Activated CD4-positive, alpha-beta T cell treated with anti-CD3 and anti-CD28 coated beads for 1 hour (primary cell): ENCODE measurements around the gene SCN1B.
A peak's percentile ranks its signal among the peaks of the same experiment; 100 is the strongest.
"Not testable (repeated sequence)": the region's sequence is repeated elsewhere in the genome, so short reads cannot be mapped to it uniquely, and the experiment has no call there.

Experiments used
- DNase-seq: peaks from one replicate; pipeline ENCODE4 v3.0.0-alpha.2; 2020

The SCN1B gene

DNA sequence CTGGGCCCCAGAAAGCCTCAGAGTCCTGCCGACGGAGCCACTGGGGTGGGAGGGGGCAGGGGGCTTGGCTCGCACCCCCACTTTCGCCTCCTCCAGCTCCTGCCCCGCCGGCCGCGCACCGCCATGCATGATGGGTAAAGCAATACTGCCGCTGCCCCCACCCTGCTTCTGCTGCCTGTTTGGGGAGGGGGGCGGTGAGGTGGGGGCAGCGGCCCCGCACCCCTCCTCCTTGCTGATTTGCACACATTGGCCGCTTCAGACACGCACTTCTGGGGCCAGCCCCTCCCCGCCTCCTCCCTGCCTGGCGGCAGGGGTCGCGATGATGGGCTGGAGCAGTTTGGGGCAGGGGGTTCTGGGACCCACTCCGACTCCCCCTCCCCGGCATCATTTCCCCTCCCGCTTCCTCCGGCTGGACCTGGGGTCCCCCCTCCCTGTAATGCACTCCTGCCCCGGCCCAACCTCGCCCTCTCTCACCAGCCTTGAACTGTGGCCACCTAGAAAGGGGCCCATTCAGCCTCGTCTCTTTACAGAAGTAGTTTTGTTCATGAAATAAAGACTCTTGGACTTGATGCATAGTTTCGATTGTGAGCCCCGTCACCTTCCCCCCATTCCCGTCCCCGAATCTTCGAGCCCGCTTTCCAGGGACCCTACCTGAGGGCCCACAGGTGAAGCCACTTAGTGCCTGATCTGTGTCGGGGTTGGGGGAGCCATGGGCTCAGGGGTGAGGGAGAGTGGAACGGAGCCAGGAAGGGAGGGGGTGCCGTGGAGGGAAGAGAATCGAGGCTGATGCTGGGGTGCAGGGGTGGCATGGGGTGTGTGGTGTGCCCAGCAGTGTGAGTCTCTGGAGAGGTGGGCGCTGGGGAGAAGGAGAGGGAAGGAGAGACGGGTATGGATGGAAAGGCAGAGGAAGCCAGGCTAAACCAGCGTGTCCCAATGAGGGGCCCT lies 9.9 kb downstream of the SCN1B start:
- no peak for DNase-seq

DNA sequence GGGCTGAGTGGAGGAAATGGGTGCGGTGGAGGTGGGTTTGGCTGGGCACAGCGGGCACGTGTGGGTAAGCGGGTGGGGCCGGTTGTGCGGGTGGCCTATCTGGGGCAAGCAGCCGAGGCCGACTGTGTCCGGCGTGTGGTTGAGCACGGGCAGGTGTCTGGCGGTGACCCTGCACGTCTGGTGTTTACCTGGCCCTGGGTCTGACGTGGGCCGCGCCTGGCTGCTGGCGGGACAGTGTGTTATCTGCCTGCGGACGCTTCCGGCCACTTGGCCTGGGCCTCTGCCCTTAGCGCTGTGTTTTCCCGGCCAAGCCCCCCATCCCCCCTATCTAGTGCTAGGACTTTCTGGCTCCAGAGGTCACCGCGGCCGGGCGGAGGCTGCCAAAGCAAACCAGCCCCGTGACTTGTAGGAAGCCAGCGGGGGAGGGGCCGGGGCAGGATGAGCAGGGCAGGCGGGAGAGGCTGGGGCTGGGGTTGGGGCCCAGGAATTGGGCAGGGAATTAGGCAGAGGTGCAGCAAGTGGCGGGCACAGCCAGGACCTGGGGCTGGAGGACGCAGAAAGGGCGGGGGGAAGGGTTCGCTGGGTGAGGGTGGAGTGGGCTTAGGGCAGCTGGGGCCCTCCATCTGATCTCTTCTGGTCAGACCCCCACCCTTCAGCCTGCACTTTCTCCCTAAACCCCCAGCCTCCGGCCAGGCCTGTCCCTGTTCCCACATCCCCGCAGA lies 10.7 kb downstream of the SCN1B start:
- DNase-seq = no peak

DNA sequence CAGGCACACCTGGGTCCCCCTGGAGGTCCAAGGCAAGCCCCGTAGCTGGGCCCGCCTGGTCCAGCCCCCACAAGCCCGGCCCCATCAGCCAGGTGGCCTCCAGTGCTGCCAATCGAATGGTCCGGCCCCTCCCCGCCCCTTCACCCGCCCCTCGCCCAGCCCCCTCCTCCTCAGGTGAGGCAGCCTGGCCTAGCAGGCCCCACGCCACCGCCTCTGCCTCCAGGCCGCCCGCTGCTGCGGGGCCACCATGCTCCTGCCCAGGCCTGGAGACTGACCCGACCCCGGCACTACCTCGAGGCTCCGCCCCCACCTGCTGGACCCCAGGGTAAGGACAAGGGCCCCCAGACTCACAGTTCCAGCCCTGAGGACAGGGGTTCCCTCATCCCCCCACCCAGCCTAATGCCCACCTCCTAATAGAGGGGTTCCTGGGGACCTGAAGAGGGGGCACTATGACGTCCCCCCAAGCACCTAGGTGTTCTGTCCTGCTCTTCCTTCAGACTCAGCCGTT lies 11.3 kb downstream of the SCN1B start, which contains the start of gene HPN:
HPN (plus strand) TSS at position 174 of the 508 bp plus-strand sequence. CDS start 786 bp downstream, outside the sequence.
- no peak for DNase-seq

DNA sequence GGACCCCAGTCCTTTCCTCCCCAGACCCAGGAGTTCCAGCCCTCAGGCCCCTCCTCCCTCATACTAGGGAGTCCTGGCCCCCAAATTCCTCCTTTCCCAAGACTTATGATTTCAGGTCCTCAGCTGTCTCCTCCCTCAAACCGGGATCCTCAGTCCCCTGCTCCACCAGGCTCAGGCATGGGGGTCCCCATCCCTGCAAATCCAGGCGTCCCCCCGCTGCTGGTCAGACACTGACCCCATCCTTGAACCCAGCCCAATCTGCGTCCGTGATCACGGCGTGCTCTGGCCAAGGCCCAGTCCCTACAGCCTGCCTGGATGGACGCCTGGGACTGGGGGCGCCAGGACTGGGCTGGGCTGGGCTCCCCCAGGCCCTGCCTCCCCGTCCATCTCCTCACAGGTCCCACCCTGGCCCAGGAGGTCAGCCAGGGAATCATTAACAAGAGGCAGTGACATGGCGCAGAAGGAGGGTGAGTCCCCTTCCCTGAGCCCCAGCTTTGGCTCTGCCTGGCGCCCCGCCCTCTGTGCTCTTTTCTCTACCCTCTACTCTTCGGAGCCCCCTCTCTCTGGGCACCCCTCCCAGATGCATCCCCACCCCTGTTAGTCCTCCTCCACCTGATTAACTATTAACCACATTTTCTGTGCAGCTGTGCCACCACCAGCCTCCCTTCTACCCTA lies 11.9 kb downstream of the SCN1B start:
- DNase-seq = no peak

DNA sequence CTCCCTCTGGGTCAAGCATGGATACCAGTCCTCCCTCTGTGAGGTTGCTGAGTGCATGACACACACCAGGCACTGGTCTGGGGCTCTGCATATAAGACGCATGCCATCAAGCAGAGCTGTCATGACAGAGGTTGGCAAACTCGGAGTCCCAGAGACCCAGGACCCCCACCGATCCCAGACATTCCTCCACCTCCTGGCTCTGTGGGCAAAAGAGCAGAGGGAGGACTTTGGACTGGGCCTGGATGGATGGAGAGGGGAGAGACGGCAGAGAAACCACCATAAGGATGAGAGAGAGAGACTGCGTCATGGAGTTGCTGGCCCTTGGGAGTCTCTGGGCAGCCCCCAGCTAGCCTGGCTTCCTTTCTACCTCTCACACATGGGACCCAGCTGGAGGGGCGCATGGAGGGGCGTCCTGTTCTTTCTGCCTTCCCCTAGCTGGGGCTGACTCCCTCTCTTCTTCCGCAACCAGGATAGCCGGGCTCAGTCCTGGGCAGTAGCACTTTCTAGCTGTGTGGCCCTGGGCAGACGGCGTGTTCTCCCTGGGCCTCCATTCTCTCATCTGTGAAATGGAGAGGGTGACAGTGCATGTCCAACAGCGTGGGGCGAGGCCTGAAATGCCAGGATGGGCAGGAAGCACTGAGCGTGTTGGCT lies 12.8 kb downstream of the SCN1B start:
- DNase-seq = no peak

DNA sequence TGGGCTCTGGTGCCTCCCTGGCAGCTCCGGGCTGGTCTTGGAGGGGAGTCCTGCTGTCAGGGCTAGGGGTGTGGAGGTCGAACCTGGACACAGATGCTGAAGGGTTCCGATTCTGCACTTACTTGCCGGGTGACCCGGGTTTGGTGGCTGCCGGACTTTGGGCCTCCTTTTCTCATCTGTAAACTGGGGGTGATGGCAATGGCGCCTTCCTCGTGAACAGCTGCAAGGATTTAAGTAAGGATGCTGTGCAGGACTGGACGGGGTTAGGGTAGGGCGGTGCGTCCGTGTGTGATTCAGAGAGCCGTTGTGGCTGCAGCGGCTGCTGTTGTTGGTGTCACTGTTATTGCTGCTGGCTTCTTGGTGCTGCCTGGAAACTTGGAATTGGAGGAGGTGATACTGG lies 13.6 kb downstream of the SCN1B start:
- DNase-seq = no peak

DNA sequence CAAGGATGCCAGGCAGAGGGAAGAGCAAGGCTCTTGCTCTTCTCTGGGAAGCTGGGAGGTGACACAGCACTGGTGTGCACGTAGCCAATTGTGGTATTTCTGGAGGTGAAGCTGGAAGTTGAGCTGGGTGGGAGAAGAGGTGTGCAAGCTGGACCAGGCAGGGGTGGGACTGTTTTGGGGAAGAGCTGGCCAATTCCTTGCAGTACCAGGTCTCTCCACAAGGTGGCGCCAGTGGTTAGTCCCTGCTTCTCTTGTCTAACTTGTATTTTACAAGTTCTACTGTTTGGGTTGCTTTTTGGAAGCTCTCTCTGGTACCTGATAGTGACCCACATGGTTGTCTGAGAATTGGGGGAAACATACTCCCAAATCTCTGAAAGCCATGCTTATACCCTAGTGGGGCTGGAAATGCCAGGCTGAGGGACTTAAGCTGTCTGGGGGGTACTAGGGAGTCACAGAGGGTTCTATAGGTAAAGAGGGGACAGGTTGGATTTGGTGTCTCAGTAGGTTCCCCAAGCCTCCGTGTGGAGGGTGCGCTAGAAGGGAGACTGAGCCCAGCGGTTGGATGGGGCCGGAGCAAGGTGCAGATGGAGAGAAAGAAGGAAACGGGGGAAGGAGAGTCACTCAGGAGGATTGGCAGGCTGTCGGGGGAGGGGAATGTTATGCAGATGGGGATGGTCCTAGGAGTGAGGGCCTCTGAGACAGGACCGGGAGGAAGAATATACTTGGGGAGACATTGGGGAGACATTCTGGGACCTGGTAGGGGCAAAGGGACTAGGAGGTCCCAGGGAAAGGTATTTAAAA lies 14.2 kb downstream of the SCN1B start:
- peak; percentile 31 for DNase-seq

DNA sequence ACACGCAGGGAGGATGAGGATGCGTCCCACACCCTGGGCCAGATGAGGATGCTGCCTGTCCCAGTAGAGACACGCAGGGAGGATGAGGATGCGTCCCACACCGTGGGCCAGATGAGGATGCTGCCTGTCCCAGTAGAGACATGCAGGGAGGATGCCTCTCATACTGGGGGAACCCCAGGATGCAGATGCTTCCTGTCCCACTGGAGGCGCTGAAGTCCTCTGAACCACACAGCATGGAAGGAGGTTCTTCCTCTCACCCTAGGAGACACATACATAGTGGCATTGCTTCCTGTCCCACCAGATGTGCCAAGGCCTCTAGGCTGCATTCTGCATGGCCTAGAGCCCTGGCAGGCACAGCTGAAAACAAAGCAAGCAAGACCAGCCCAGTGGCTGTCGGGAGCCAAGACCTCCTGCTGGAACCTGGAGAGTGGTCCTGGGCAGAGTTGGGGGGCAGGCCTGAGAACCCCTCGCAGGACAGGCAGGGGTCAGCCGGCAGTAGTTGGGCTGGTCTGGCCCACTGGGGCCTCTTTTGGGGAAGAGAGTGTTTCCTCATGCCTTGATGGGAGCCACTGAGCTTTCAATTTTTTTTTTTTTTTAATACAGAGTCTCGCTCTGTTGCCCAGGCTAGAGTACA lies 15.5 kb downstream of the SCN1B start:
- DNase-seq = no peak

DNA sequence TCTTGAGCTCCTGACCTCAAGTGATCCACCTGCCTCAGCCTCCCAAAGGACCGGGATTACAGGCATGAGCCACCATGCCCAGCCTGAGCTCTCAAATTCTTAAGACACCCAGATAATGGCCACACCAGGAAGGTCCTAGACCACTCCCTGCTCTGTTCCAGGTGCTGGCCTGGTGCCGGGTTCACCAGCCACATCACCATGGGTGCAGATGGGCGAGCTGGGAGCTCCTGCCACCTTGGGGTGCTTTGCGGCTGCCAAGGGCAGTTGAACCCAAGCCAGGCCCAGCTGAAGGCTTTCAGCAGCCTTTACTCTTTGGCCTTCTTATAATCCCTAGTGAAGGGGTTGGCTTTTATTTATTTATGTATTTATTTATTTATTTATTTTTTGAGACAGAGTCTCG lies 16.2 kb downstream of the SCN1B start:
- DNase-seq = no peak

DNA sequence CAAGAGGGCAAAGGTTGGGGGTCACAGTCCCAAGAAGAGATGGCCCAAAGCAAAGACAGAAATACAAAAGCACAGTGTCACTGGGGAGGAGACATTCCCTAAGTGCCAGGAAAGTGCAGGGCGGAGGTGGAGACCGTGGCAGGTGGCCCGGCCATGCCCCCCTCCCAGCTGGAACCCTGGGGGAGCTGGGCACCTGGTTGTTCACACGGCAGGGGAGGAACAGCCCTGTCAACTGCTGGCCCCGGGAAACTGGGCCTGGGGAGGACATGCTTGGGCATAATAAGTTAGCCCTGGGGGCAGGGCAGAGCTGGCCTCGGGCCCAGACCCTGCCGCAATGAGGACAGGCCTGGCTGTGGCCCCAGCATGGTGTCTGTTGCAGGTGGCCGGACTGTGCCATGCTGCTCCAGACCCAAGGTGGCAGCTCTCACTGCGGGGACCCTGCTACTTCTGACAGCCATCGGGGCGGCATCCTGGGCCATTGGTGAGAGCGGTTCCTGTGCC lies 18.7 kb downstream of the SCN1B start:
- DNase-seq = no peak

DNA sequence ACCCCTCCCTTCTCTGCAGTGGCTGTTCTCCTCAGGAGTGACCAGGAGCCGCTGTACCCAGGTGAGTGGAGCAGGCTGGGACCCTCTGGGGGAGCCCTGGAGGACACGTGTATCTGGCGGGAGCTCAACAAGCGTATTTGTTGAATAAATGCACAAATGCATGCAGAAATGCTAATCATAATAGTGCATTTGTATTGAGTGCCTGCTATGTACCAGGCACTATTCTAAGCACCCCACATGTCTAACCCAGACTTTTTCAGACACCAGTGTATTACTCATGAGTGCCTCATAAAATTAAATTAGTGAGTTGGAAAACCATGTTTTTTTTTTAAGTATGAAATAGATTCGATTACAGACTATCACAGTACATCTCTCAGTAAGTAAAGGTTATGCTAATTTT lies 19.2 kb downstream of the SCN1B start:
- no peak for DNase-seq

DNA sequence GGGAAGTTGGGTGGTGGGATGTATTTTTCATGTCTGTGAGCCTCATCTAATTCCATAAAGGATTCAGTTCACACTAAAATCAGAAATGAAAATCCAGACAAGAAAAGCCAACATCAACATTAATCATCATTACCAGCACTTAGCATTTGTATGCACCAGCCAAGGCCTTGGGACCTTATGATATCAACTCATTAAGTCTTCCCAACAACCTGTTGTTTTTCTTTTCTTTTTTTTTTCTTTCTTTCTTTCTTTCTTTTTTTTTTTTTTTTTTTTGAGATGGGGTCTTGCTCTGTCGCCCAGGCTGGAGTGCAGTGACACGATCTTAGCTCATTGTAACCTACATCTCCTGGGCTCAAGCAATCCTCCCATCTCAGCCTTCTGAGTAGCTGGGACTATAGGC lies 20.4 kb downstream of the SCN1B start:
- not testable (repeated sequence) for DNase-seq

DNA sequence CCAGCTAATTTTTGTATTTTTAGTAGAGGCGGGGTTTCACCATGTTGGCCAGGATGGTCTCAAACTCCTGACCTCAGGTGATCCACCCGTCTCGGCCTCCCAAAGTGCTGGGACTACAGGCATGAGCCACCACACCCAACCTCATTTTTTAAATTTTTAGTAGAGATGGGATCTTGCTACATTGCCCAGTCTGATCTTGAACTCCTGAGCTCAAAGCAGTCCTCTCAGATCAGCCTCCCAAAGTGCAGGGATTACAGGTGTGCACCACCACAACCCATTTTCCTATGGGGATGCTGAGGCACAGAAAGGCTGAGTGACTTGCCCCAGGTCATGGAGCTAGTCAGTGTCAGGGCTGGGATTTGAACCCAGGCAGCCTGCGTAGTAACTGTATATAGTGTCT lies 21.0 kb downstream of the SCN1B start:
- not testable (repeated sequence) for DNase-seq

DNA sequence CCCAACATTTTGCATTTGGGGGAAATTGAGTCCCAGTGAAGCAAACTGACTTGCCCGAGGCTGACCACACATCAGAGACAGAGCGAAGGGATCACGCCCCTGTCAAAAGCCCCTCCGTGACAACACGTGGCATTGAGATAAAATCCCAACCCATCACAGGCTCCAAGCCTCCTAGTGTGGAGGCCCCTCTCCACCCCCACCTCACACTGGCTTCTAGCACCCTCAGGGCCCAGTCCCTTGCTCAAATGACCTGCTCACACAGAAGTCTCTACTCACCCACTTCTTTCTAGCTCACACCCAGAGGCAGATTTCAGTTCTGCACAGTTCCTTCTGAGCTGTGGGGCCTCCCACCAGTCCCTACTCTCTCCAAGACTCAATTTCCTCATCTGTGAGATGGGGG lies 21.5 kb downstream of the SCN1B start:
- no peak for DNase-seq

DNA sequence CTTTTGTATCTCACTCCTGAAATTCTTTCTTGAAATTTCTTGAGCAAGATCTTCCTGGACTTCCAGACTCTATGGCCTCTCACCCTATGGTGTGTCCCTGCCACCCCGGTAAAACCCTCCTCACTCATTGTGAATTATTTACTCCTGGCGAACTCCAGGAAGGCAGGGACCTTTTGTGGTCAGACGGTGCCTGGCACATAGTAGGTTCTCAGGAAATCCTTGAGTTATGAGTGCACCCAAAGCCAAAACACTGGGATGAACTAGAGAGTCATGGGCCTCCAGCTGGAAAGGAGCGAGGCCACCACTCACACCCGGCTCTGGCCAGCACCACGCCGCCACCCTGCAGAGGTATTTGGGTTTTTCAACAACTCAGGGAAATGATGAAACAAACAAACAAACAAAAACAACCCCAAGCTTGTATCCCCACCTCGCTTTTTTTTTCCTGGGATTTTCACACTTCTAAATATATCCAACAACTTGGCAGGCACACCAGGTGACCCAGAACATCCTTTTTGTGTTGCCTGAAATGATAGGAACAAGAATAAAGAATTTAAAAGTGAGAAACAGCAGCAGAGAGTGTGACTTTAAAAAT lies 22.4 kb downstream of the SCN1B start:
- DNase-seq = no peak

DNA sequence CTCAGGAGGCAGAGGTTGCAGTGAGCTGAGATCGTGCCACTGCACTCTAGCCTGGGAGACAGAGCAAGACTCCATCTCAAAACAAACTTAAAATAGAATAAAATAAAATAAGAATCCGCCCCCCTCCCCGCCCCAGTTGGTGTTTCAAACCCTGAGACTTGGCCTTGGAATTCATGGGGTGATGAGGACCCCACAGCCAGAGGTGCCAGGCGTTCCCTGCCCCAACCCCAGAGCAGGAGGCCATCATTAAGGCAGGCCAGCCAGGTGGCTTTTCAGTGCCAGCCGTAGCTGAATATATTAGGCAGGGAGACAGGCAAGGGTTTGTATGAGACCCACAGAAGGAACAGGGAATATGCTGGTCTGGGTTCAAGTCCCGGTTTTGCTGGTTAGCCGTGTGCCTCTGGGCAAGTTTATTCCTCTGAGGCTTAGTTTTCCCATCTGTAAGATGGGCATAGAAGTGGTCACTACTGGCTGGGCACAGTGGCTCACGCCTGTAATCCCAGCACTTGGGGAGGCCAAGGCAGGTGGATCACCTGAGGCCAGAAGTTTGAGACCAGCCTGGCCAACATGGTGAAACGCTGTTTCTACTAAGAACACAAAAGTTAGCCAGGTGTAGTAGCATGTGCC lies 23.5 kb downstream of the SCN1B start:
- DNase-seq = no peak

DNA sequence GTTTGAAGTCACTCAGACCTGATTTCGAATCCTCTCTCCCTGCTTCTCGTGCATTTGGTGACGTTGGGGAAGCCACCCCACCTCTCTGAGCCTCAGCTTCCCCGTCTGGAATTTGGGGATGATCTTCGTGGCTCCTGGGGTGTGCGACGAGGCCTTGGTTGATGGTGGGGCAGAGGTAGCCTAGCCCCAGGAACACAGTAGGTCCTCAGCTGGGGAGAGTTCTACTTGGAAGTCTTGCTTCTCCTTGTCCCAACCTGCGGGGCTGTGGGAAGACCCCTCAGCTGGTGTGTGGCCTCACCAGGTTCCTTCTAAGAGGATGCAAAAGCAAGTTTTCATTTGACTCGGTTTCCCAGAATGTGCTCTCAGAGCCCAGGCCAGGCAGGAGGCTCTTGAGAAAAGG lies 24.4 kb downstream of the SCN1B start:
- no peak for DNase-seq

DNA sequence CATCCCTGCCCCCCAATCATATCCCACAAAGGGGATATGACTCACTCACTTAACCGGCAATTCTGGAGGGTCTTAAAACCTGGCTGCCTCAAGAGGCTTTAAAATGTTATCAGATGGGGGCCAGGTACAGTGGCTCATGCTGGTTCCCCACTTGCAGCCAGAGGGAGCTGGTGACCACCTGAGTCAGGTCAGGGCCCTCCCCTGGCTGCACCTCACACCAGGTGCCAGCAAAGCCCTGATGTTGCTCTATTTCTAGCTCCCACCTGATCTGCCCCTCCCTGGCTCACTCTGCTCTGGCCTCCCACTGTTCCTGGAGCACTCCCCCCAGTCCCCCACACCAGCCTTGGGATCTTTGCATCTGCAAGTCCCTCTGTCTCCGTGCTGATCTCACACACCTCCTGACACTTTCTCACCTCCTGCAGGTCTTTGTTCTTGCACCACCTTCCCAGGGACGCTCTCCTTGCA lies 25.5 kb downstream of the SCN1B start:
- no peak for DNase-seq

DNA sequence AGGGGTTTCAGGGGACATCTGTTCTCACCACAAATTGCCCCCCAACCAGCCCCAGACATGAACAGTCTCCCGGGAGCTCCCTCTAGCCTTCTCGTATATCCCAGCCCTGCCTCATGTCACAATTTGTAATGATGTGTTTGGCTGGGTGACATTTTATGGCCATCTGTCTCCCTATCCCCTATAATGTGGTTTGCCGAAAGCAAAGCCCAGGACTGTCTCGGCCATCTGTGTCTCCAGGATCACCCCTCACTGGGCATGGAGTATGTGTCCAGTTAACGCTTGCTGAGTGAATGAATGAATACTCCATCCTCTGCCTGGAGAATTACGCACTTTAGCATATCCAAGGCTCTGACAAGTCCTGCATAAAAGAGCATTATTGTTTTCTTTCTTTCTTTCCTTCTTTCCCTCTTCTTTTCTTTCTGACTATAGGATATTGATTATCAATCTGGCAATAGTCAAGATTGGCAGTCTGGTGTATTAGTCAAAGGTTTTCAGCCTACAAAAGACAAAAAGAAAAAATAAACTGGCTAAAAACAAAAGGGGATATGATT lies 26.3 kb downstream of the SCN1B start:
- DNase-seq = no peak

DNA sequence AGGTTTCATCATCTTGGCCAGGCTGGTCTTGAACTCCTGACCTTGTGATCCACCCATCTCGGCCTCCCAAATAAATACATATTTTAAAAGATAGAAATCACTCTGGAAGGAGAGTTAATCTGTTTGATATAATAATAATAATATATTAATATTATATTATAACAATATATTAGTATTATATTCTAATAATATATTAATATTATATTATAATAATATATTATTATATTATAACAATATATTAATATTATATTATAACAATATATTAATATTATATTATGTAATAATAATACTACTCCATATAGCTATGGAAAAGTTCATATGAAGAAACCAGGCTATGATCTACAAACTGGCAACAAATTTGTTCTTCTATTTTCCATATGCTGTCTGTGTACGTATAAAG lies 28.1 kb downstream of the SCN1B start:
- no peak for DNase-seq
